ENCODE results near the gene SLC9A8.

Gene SLC9A8

GRCh38 chr20:49910340-49910706 is 97.7 kb downstream of the SLC9A8 start:
- no peak for DNase-seq (ENCODE audit: extremely low read depth, low read depth)

DNA sequence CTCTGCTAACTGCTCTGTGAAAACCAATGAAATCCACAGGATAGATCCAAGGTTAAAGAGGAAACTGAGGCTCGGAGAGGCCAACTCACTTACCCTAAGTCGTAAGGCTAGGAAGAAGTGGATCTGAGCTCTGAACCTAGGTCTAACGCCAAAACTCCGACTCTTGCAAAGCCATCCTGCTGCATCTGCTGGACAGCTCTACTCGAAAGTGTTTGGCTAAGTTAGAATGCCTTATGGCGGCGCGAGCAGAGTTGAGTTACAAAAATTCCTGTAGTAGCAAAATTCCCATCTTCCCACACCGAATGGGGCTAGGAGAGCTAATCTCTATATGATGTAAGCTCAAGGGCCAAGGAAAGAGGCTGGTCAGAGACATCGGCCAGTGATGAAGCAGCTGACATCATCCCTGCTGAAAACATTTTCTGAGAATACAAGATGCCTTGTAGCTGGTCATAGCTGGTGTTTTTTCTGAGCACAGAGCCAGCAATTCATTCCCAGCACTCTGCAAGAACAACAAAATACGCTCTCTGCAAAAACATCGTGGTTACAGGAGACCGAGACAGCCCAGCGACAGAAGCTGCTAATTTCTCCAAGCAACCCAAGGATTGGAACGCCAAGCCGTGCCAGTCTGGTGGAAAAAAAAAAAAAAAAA is 100.9 kb downstream of the SLC9A8 start:
- TF ChIP-seq, protein P1, sequence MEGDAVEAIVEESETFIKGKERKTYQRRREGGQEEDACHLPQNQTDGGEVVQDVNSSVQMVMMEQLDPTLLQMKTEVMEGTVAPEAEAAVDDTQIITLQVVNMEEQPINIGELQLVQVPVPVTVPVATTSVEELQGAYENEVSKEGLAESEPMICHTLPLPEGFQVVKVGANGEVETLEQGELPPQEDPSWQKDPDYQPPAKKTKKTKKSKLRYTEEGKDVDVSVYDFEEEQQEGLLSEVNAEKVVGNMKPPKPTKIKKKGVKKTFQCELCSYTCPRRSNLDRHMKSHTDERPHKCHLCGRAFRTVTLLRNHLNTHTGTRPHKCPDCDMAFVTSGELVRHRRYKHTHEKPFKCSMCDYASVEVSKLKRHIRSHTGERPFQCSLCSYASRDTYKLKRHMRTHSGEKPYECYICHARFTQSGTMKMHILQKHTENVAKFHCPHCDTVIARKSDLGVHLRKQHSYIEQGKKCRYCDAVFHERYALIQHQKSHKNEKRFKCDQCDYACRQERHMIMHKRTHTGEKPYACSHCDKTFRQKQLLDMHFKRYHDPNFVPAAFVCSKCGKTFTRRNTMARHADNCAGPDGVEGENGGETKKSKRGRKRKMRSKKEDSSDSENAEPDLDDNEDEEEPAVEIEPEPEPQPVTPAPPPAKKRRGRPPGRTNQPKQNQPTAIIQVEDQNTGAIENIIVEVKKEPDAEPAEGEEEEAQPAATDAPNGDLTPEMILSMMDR (IDR thresholded peaks at IDR 0.05; ENCODE audit: low read depth, low read length) = no peak
- DNase-seq (ENCODE audit: extremely low read depth, low read depth) = no peak

More at GRCh38 chr20:49910340-49910706, 97.7 kb downstream of the SLC9A8 start:
- TF ChIP-seq, protein P1 (IDR thresholded peaks at IDR 0.05; ENCODE audit: low read depth, low read length) = no peak

GRCh38 chr20:49914310-49915117 is 101.9 kb downstream of the SLC9A8 start:
- DNase-seq (ENCODE audit: extremely low read depth, low read depth) = no peak
- TF ChIP-seq, protein P1 (IDR thresholded peaks at IDR 0.05; ENCODE audit: low read depth, low read length) = no peak

- no peak for DNase-seq (ENCODE audit: extremely low read depth, low read depth)
- TF ChIP-seq, protein P1 (IDR thresholded peaks at IDR 0.05; ENCODE audit: low read depth, low read length) = no peak
Measured at GRCh38 chr20:49915118-49915379, 102.4 kb downstream of the SLC9A8 start.

DNA sequence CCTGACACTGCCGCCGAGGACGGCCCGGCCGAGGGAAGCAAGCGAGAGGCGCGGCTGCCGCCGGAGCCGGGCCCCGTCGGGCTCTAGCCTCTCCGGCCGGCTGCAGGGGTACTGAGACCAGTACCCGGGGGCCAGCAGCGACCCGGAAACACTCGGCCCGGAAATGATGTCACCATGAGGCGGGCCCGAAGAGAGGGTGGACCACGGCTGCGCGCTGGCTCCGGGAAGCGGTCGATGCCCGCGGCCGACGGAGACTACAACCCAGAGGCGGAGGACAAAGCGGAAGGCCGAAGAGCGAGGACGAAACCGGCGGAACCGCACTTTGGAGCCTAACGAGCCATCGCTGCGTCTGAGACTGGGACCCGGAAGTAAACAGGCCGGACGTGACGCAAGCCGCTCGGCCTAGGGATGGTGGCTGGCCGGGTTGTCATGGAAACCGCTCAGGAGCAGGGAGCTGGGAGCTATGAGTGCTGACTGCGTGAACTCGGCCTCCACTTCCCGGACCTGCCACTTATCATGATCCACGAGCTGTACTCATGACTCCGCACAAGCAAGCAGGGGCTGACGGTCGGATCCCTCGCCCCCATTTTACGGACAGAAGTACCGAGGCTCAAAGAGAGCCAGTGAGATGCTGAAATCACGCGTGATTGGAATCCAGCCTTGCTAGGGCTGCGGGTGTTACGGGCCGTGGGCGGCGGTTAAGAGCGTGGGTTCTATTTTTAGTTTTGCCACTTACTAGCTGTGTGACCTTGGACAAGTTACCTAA is 102.9 kb downstream of the SLC9A8 start, which contains the start of gene SPATA2:
Gene SPATA2, minus strand, starts transcription at position 150 of the 766 bp plus-strand sequence. CDS start 7,039 bp downstream, outside the sequence.
- TF ChIP-seq, protein P1 (IDR thresholded peaks at IDR 0.05; ENCODE audit: low read depth, low read length) = no peak
- DNase-seq (ENCODE audit: extremely low read depth, low read depth) = peak; percentile 86

DNA sequence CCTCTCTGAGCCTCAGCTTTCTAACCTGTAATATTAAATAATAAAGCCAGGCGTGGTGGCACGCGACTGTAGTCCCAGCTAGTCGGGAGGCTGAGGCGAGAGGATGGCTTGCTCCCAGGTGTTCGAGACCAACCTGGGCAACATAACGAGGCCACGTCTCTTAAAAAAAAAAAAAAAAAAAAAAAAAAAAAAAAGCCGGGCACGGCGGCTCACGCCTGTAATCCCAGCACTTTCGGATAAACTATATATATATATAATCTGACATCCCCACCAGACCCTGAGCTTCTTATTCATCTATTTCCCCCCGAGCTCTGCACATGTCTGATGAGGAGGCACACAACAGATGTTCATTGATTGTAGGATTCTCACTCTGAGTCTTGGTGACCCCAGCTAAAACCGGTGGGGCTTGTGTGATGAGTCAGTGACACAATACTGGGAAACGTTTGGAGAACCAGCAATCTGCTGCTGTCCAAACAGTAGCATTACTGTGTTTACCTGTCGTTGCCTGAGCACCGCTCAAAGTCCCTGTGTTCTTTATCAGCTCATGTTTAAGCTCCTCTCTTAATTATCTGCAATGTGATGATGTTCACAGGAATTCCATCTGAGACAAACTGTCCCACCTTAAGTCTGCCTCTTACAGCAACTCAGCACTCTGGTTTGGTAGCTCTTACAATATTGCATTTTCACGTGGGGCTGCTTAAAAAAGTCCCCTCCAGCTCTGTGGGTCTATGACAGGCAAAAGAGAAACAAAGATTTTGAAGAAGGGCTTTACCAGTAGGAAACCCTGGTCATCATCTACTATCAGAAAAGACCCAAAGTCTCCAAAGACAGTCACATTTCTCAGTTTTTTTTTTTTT is 103.7 kb downstream of the SLC9A8 start:
- DNase-seq (ENCODE audit: extremely low read depth, low read depth) = no peak
- TF ChIP-seq, protein P1 (IDR thresholded peaks at IDR 0.05; ENCODE audit: low read depth, low read length) = no peak

All from AG09319 (cell line).